Neural cell (in vitro differentiated cells): ENCODE measurements around the gene NPAS3. TPM values are rescaled to one million over a fixed set of nuclear protein-coding genes. Genes with fewer than 3 reads are reported as not detected.

Experiments
- H2AFZ ChIP-seq: fragments of 200-600, 300-800 bp; sonication (generic), shearing (Covaris generic); 2 replicates; pipeline ENCODE4 v1.6.0; 2014; ENCODE audit warnings: low read depth, mild to moderate bottlenecking, antibody characterized with exemption, low read length, moderate library complexity
- H3F3A ChIP-seq: fragments of 200-600 bp; shearing (Covaris generic); 2 replicates; pipeline ENCODE4 v1.6.1; 2016; ENCODE audit warnings: mild to moderate bottlenecking, moderate library complexity, mixed read lengths, antibody characterized with exemption, low read length; ENCODE audit not compliant: insufficient read depth, poor library complexity, severe bottlenecking
- H3K27ac ChIP-seq: fragments of 200-600, 300-800 bp; sonication (generic), shearing (Covaris generic); 2 replicates; pipeline ENCODE4 v1.5.1; 2014; ENCODE audit warnings: mild to moderate bottlenecking, low read length, moderate library complexity
- H3K27me3 ChIP-seq: fragments of 300-800, 200-600 bp; sonication (generic), shearing (Covaris generic); 2 replicates; pipeline ENCODE4 v1.6.0; 2014; ENCODE audit warnings: mild to moderate bottlenecking, low read depth, low read length, moderate library complexity; ENCODE audit not compliant: insufficient read depth
- H3K36me3 ChIP-seq: fragments of 300-800, 200-600 bp; sonication (generic), shearing (Covaris generic); 2 replicates; pipeline ENCODE4 v1.5.1; 2014; ENCODE audit warnings: mild to moderate bottlenecking, antibody characterized with exemption, low read length, moderate library complexity; ENCODE audit not compliant: insufficient read depth
- H3K4me2 ChIP-seq: fragments of 300-800, 200-600 bp; sonication (generic), shearing (Covaris generic); 2 replicates; pipeline ENCODE4 v1.6.0; 2014; ENCODE audit warnings: mild to moderate bottlenecking, low read length
- H3K4me3 ChIP-seq: fragments of 300-800, 200-600 bp; sonication (generic), shearing (Covaris generic); 2 replicates; pipeline ENCODE4 v1.5.1; 2014; ENCODE audit warnings: mild to moderate bottlenecking, low read length, moderate library complexity
- H3K79me2 ChIP-seq: fragments of 200-600 bp; shearing (Covaris generic); replicated peaks from 2 replicates; pipeline ENCODE4 v1.6.0; 2014; ENCODE audit warnings: mild to moderate bottlenecking, low read length, moderate library complexity; ENCODE audit not compliant: insufficient read depth
- H3K9ac ChIP-seq: fragments of 300-800, 200-600 bp; sonication (generic), shearing (Covaris generic); 2 replicates; pipeline ENCODE4 v1.6.1; 2016; ENCODE audit warnings: mild to moderate bottlenecking, low read length, mixed read lengths
- H3K9me2 ChIP-seq: fragments of 200-600 bp; shearing (Covaris generic); 2 replicates; pipeline ENCODE4 v1.6.1; 2016; ENCODE audit warnings: mild to moderate bottlenecking, low read length, mixed read lengths; ENCODE audit not compliant: insufficient read depth
- H3K9me3 ChIP-seq: fragments of 200-600, 300-800 bp; sonication (generic), shearing (Covaris generic); 2 replicates; pipeline ENCODE4 v1.6.1; 2016; ENCODE audit warnings: mild to moderate bottlenecking, mixed run types, low read length, moderate library complexity, mixed read lengths
- H4K20me1 ChIP-seq: fragments of 200-600 bp; shearing (Covaris generic); 2 replicates; pipeline ENCODE4 v1.6.1; 2016; ENCODE audit warnings: mild to moderate bottlenecking, mixed run types; ENCODE audit not compliant: insufficient read depth
- CTCF ChIP-seq: fragments of 450-650 bp; IDR thresholded peaks from 2 replicates; pipeline ENCODE4 v1.5.1; 2014; ENCODE audit warnings: antibody characterized with exemption, mild to moderate bottlenecking, moderate library complexity; ENCODE audit not compliant: poor library complexity, severe bottlenecking
- EP300 ChIP-seq: fragments of 450-650 bp; conservative IDR thresholded peaks from 2 replicates; pipeline ENCODE4 v1.6.1; 2014; ENCODE audit warnings: antibody characterized with exemption, mild to moderate bottlenecking, moderate library complexity; ENCODE audit not compliant: poor library complexity, severe bottlenecking
- EZH2 ChIP-seq: fragments of 200-600, 300-800 bp; shearing (Covaris generic), sonication (generic); IDR thresholded peaks from 2 replicates; pipeline ENCODE4 v1.6.1; 2014; ENCODE audit warnings: antibody characterized with exemption, low read length, borderline replicate concordance, mild to moderate bottlenecking; ENCODE audit not compliant: insufficient read depth, poor library complexity, severe bottlenecking
- MXI1 ChIP-seq: fragments of 450-650 bp; conservative IDR thresholded peaks from 2 replicates; pipeline ENCODE4 v1.6.1; 2014; ENCODE audit warnings: antibody characterized with exemption, mild to moderate bottlenecking; ENCODE audit not compliant: poor library complexity, severe bottlenecking
- POLR2AphosphoS5 ChIP-seq: IDR thresholded peaks from 2 replicates; pipeline ENCODE4 v1.6.1; 2012
- RAD21 ChIP-seq: fragments of 450-650 bp; conservative IDR thresholded peaks from 2 replicates; pipeline ENCODE4 v1.6.1; 2014; ENCODE audit warnings: antibody characterized with exemption, mild to moderate bottlenecking, moderate library complexity
- REST ChIP-seq: IDR thresholded peaks from 2 replicates; pipeline ENCODE4 v1.6.1; 2012; ENCODE audit warnings: borderline replicate concordance
- SMC3 ChIP-seq: fragments of 450-650 bp; conservative IDR thresholded peaks from 2 replicates; pipeline ENCODE4 v1.6.1; 2014; ENCODE audit warnings: antibody characterized with exemption, mild to moderate bottlenecking, moderate library complexity; ENCODE audit not compliant: poor library complexity
- TAF1 ChIP-seq: IDR thresholded peaks from 2 replicates; pipeline ENCODE4 v1.6.1; 2012; ENCODE audit warnings: low read depth
- polyA plus RNA-seq: library from polyadenylated mRNA; depleted of rRNA; stranded (reverse); fragments of >200 nt; gene quantifications from 2 replicates; pipeline ENCODE4 v1.2.3, GENCODE V29; 2014

Gene NPAS3
- polyA plus RNA-seq, 1 donor from 2014 or later = 1.3 TPM

- Histone ChIP-seq H3F3A (no peaks in the 10 kb centered on the region), H3K27ac (no peak overlapping the region)
Observed at GRCh38 chr14:33780035-33780434, 841.4 kb downstream of the NPAS3 start.

GRCh38 chr14:33781236-33781635, 842.6 kb downstream of the NPAS3 start:
- Histone ChIP-seq H3K79me2 (no peaks in the 10 kb centered on the region), H3K9me2 (no peaks in the 10 kb centered on the region), H3K9me3 (no peaks in the 10 kb centered on the region), H3K36me3 (no peaks in the 10 kb centered on the region), H3K9ac (no peak overlapping the region), H4K20me1 (no peaks in the 10 kb centered on the region), H3K4me2 (no peak overlapping the region), H3K27ac (no peak overlapping the region), H3F3A (no peaks in the 10 kb centered on the region), H3K27me3 (no peaks in the 10 kb centered on the region), H2AFZ (no peak overlapping the region), H3K4me3 (no peak overlapping the region)
- TF ChIP-seq EZH2 = no peak
- TF ChIP-seq SMC3 = no peak
- no peak for TF ChIP-seq MXI1
- TF ChIP-seq EP300 = no peak
- TF ChIP-seq RAD21 = no peak
- TF ChIP-seq REST = no peak
- no peak for TF ChIP-seq TAF1

More at GRCh38 chr14:33780035-33780434, 841.4 kb downstream of the NPAS3 start:
- no peaks in the 10 kb centered on the region for H3K9me3 ChIP-seq
- H3K27me3 ChIP-seq = no peaks in the 10 kb centered on the region
- TF ChIP-seq SMC3 (no peak), EP300 (no peak), MXI1 (no peak), CTCF (no peak), REST (no peak), TAF1 (no peak), POLR2AphosphoS5 (no peak), EZH2 (no peak), RAD21 (no peak)
- no peak overlapping the region for H3K9ac ChIP-seq
- no peaks in the 10 kb centered on the region for H3K9me2 ChIP-seq
- H3K36me3 ChIP-seq = no peaks in the 10 kb centered on the region
- H4K20me1 ChIP-seq = no peaks in the 10 kb centered on the region
- no peak overlapping the region for H2AFZ ChIP-seq
- H3K79me2 ChIP-seq = no peaks in the 10 kb centered on the region
- H3K4me3 ChIP-seq = no peak overlapping the region
- no peak overlapping the region for H3K4me2 ChIP-seq
